Lower lobe of right lung (tissue), 2 donors: ENCODE data around the gene ZBTB12. TPM values are rescaled to one million over a fixed set of nuclear protein-coding genes. Genes with fewer than 3 reads are reported as not detected.
"Not testable (repeated sequence)": the region's sequence is repeated elsewhere in the genome, so short reads cannot be mapped to it uniquely, and the experiment has no call there.

Experiments
- ATAC-seq, 2 donors: fragments of 200-7000 bp; cut with Tn5 transposase; one replicate each; pipeline ENCODE4 v1.9.1; 2020 to 2022; ENCODE audit warnings: mild to moderate bottlenecking in 2 of 2, moderate library complexity in 2 of 2
- DNase-seq: peaks from one replicate; pipeline ENCODE4 v3.0.0-alpha.2; 2020
- H3K27ac ChIP-seq: fragments of 200-600 bp; one replicate; pipeline ENCODE4 v1.8.0; 2022
- H3K27me3 ChIP-seq: fragments of 200-600 bp; one replicate; pipeline ENCODE4 v1.8.0; 2022; ENCODE audit warnings: low read depth
- H3K36me3 ChIP-seq: fragments of 200-600 bp; one replicate; pipeline ENCODE4 v1.8.0; 2022; ENCODE audit warnings: mild to moderate bottlenecking
- H3K4me1 ChIP-seq: fragments of 200-600 bp; one replicate; pipeline ENCODE4 v1.8.0; 2022
- H3K4me3 ChIP-seq: fragments of 200-600 bp; one replicate; pipeline ENCODE4 v1.8.0; 2022; ENCODE audit warnings: mild to moderate bottlenecking
- H3K9me3 ChIP-seq: fragments of 200-600 bp; one replicate; pipeline ENCODE4 v1.8.0; 2022
- intact Hi-C: fragments of 100-400 bp; cut with DNase I; formaldehyde crosslinking; loops from one replicate; pipeline ENCODE4 v1.11.0; 2022
- total RNA-seq: library from RNA; stranded (reverse); fragmentation: NEBNext Ultra II Directional; extraction: Animal tissue kit (Norgen Biotek cat#: 25700); gene quantifications from one replicate; pipeline ENCODE4 v1.2.1, GENCODE V29; 2021
- TF ChIP-seq, protein P1 (sequence below): fragments of 200-600 bp; IDR thresholded peaks from one replicate; pipeline ENCODE4 v1.8.0; 2022; ENCODE audit warnings: antibody characterized with exemption, mild to moderate bottlenecking
- donor health status: DM: no; HTN: yes; CAD: no; lungs with severe emphysema.

The ZBTB12 gene
- total RNA-seq, 1 donor from 2014 or later: 5.1 TPM

- no peaks in the 10 kb centered on the region for H3K36me3 ChIP-seq
- ATAC-seq: no peak
- no peak overlapping the region for H3K4me3 ChIP-seq
- TF ChIP-seq, protein P1, sequence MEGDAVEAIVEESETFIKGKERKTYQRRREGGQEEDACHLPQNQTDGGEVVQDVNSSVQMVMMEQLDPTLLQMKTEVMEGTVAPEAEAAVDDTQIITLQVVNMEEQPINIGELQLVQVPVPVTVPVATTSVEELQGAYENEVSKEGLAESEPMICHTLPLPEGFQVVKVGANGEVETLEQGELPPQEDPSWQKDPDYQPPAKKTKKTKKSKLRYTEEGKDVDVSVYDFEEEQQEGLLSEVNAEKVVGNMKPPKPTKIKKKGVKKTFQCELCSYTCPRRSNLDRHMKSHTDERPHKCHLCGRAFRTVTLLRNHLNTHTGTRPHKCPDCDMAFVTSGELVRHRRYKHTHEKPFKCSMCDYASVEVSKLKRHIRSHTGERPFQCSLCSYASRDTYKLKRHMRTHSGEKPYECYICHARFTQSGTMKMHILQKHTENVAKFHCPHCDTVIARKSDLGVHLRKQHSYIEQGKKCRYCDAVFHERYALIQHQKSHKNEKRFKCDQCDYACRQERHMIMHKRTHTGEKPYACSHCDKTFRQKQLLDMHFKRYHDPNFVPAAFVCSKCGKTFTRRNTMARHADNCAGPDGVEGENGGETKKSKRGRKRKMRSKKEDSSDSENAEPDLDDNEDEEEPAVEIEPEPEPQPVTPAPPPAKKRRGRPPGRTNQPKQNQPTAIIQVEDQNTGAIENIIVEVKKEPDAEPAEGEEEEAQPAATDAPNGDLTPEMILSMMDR: no peak
- H3K27me3 ChIP-seq: no peaks in the 10 kb centered on the region
- peak overlapping the region; percentile 67 for H3K27ac ChIP-seq
- no peaks in the 10 kb centered on the region for H3K9me3 ChIP-seq
- DNase-seq: no peak
- peaks cover 20% of the 10 kb centered on the region for H3K4me1 ChIP-seq
- intact Hi-C loops: no loop called here
Observed at GRCh38 chr6:31919624-31920303, 17.9 kb upstream of the ZBTB12 start.

- no peak for ATAC-seq
- H3K27me3 ChIP-seq: no peaks in the 10 kb centered on the region
- no peak for DNase-seq
- no peak overlapping the region for H3K27ac ChIP-seq
- H3K36me3 ChIP-seq: no peaks in the 10 kb centered on the region
- TF ChIP-seq, protein P1: no peak
- H3K4me3 ChIP-seq: no peak overlapping the region
- intact Hi-C loops: no loop called here
- H3K9me3 ChIP-seq: no peaks in the 10 kb centered on the region
- H3K4me1 ChIP-seq: peaks cover 20% of the 10 kb centered on the region
Observed at GRCh38 chr6:31918069-31918720, 16.3 kb upstream of the ZBTB12 start.

DNA sequence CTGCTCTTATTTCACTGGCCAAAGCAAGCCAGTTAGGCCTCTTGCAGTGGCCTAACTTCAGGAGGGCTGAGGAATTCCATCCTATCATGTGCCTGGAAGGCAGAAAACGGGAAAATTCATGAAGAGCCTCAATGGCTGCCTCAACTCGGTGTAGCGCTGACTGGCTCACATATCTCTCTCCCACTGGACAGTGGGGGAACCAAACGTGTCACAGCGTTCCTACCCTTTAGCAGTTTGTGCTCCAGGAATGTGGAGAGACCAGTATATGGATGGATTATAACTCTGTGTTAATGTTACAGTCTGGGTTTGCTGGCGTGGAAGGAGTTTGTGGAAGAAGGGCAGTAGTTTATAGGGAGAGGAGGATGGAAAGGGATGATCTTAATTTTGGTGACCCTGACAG, 13.9 kb upstream of the ZBTB12 start:
- Histone ChIP-seq H3K4me3 (no peak overlapping the region), H3K36me3 (no peaks in the 10 kb centered on the region), H3K4me1 (peaks cover 9% of the 10 kb centered on the region), H3K9me3 (no peaks in the 10 kb centered on the region), H3K27ac (no peak overlapping the region), H3K27me3 (no peaks in the 10 kb centered on the region)
- intact Hi-C loops: no loop called here
- DNase-seq (no peak), ATAC-seq (no peak)
- TF ChIP-seq, protein P1: no peak

GRCh38 chr6:31915351-31915750, 13.5 kb upstream of the ZBTB12 start:
- Histone ChIP-seq H3K36me3 (no peaks in the 10 kb centered on the region), H3K27me3 (no peaks in the 10 kb centered on the region), H3K4me1 (peaks cover 5% of the 10 kb centered on the region), H3K4me3 (no peak overlapping the region), H3K9me3 (no peaks in the 10 kb centered on the region), H3K27ac (no peak overlapping the region)
- no peak for ATAC-seq
- intact Hi-C loops: no loop called here
- TF ChIP-seq, protein P1: no peak
- no peak for DNase-seq

DNA sequence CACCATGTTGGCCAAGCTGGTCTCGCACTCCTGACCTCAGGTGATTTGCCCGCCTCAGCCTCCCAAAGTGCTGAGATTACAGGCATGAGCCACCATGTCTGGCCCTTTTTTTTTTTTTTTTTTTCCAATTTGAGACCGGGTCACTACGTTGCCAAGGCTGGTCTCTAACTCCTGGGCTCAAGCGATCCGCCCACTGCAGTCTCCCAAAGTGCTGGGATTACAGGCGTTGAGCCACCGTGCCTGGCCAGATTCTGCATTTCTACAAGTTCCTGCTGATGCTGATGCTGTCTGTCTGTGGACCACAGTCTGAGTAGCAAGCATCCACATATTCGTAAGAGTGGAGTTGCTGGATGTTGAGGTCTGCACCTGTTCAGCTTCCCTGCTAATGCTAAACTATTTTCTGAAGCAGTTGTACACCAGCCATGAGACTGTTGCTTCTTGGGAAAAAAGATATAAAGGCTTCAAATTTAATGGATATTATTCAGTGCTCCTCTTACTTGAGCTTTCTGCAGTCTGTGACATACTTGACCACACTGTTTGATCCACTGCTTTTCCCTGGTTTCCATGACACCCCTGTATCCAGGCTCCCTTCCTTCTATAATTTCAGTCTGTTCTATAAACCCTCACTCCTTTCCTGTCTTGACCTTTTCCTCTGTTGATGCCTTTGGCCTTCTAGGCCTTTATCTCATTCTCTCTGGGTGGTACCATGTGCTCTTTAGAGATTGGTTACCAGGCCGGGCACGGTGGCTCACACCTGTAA, 10.1 kb upstream of the ZBTB12 start:
- DNase-seq (no peak), ATAC-seq (no peak)

GRCh38 chr6:31909298-31909697, 7.4 kb upstream of the ZBTB12 start:
- H3K4me3 ChIP-seq, H3K27me3 ChIP-seq, intact Hi-C loops, DNase-seq, H3K36me3 ChIP-seq, H3K9me3 ChIP-seq, ATAC-seq, H3K27ac ChIP-seq: not testable (repeated sequence)
- H3K4me1 ChIP-seq: peaks cover 13% of the 10 kb centered on the region

More for the DNA sequence above, 10.1 kb upstream of the ZBTB12 start:
- H3K27me3 ChIP-seq: no peaks in the 10 kb centered on the region
- H3K9me3 ChIP-seq: no peaks in the 10 kb centered on the region
- TF ChIP-seq, protein P1: no peak
- H3K4me1 ChIP-seq: peaks cover 7% of the 10 kb centered on the region
- no peak overlapping the region for H3K27ac ChIP-seq
- intact Hi-C loops: no loop called here
- no peaks in the 10 kb centered on the region for H3K36me3 ChIP-seq
- no peak overlapping the region for H3K4me3 ChIP-seq
